ENCODE results near the gene SKI.

DNA sequence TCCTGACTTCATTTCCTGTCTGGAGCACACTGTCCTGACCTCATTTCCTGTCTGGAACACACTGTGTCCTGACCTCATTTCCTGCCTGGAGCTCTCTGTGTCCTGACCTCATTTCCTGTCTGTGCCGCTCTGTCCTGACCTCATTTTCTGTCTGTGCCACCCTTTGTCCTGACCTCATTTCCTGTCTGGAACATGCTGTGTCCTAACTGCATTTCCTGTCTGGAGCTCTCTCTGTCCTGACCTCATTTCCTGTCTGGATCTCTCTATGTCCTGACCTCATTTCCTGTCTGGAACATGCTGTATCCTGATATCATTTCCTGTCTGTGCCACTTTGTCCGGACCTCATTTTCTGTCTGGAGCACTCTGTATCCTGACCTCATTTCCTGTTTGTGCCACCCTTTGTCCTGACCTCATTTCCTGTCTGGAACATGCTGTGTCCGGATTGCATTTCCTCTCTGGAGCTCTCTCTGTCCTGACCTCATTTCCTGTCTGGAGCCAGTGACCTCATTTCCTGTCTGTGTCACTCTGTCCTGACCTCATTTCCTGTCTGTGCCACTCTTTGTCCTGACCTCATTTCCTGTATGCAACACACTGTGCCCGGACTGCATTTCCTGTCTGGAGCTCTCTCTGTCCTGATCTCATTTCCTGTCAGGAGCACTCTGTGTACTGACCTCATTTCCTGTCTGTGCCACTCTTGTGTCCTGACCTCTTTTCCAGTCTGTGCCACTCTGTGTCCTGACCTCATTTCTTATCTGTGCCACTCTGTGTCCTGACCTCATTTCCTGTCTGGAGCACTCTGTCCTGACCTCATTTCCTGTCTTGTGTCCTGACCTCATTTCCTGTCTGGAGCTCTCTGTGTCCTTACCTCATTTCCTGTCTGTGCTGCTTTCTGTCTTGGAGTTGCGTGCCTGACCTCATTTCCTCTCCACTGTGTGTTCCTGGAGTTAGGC, 27.6 kb downstream of the SKI start:
- TF ChIP-seq CTBP1 (IDR thresholded peaks at IDR 0.05; ENCODE audit: borderline replicate concordance) = no peak
- 0 out of 2 replicates have a peak, but pooled peaks have one; percentile 14 for TF ChIP-seq ELF4 (IDR thresholded peaks at IDR 0.05)
- TF ChIP-seq LEF1 (IDR thresholded peaks at IDR 0.05; ENCODE audit: borderline replicate concordance) = no peak
- TF ChIP-seq SP1 (IDR thresholded peaks at IDR 0.05) = no peak
- no peak for TF ChIP-seq HDGF (IDR thresholded peaks at IDR 0.05; ENCODE audit: borderline replicate concordance)
- no peak for TF ChIP-seq FOXA1 (IDR thresholded peaks at IDR 0.05)
